RWPE2 (cell line): ENCODE data around the gene SLC25A1.
A peak's percentile ranks its signal among the peaks of the same experiment; 100 is the strongest.

Experiments used
- ATAC-seq: fragments of 200-7000 bp; cut with Tn5 transposase; 3 replicates; pipeline ENCODE4 v1.9.1; 2021; ENCODE audit warnings: low read depth
- DNase-seq: peaks from one replicate; pipeline ENCODE4 v3.0.0-alpha.2; 2020; ENCODE audit warnings: low spot score
- H3K27ac ChIP-seq: fragments of 450-650 bp; 2 replicates; pipeline ENCODE4 v1.5.1; 2017; ENCODE audit warnings: mild to moderate bottlenecking; ENCODE audit not compliant: poor library complexity, severe bottlenecking
- H3K27me3 ChIP-seq: fragments of 250-450 bp; sonication (Bioruptor Pico); 2 replicates; pipeline ENCODE4 v1.5.1; 2021; ENCODE audit warnings: mild to moderate bottlenecking, moderate library complexity; ENCODE audit not compliant: insufficient read depth, poor library complexity, severe bottlenecking
- H3K36me3 ChIP-seq: fragments of 250-450 bp; sonication (Bioruptor Pico); 2 replicates; pipeline ENCODE4 v1.5.1; 2020; ENCODE audit warnings: low read depth, mild to moderate bottlenecking, moderate library complexity
- H3K4me1 ChIP-seq: fragments of 250-450 bp; sonication (Bioruptor Pico); 2 replicates; pipeline ENCODE4 v1.5.1; 2021; ENCODE audit warnings: mild to moderate bottlenecking, moderate library complexity; ENCODE audit not compliant: insufficient read depth, poor library complexity, severe bottlenecking
- H3K4me3 ChIP-seq: fragments of 250-450 bp; sonication (Bioruptor Pico); 2 replicates; pipeline ENCODE4 v1.5.1; 2021; ENCODE audit warnings: mild to moderate bottlenecking, moderate library complexity; ENCODE audit not compliant: severe bottlenecking
- H3K9me3 ChIP-seq: fragments of 250-450 bp; sonication (Bioruptor Pico); 2 replicates; pipeline ENCODE4 v1.5.1; 2021; ENCODE audit warnings: mild to moderate bottlenecking, moderate library complexity; ENCODE audit not compliant: severe bottlenecking
- CTCF ChIP-seq: fragments of 450-650 bp; IDR thresholded peaks from one replicate; pipeline ENCODE4 v1.5.1; 2017; ENCODE audit warnings: mild to moderate bottlenecking, moderate library complexity; ENCODE audit not compliant: poor library complexity, severe bottlenecking

SLC25A1 gene

GRCh38 chr22:19218541-19219233 is 40.2 kb upstream of the SLC25A1 start:
- no peaks in the 10 kb centered on the region for H3K27me3 ChIP-seq
- ATAC-seq (peak; percentile 12; the same call in 1 of the 3 replicates), DNase-seq (no peak)
- H3K36me3 ChIP-seq = peaks cover 17% of the 10 kb centered on the region
- no peak overlapping the region for H3K4me3 ChIP-seq
- no peaks in the 10 kb centered on the region for H3K4me1 ChIP-seq
- no peak for TF ChIP-seq CTCF
- no peaks in the 10 kb centered on the region for H3K9me3 ChIP-seq
- H3K27ac ChIP-seq = no peak overlapping the region

GRCh38 chr22:19216579-19216978 is 38.0 kb upstream of the SLC25A1 start:
- ATAC-seq = no peak
- Histone ChIP-seq H3K27ac (no peak overlapping the region), H3K36me3 (peaks cover 11% of the 10 kb centered on the region), H3K9me3 (peaks cover 2% of the 10 kb centered on the region), H3K4me1 (no peaks in the 10 kb centered on the region), H3K4me3 (no peak overlapping the region), H3K27me3 (no peaks in the 10 kb centered on the region)
- DNase-seq = no peak
- no peak for TF ChIP-seq CTCF

DNA sequence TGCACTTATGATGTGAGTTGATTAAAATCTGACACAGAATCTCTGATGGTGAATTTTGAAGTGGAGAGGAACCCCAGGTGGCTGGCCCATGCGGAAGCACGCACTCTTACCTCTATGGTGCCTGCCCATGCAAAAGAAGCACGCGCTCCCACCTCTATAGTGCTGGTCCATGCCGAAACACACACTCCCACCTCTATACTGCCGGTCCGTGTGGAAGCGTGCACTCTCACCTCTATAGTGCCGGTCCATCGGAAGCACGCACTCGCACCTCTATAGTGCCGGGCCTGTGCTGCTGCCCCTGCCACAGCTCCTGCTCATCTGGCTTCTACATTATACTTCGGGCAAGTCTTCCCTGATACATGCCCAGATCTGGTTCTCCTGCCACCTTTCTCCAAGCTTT is 36.8 kb upstream of the SLC25A1 start:
- H3K27ac ChIP-seq = no peak overlapping the region
- DNase-seq (no peak), ATAC-seq (no peak)
- H3K4me3 ChIP-seq = no peak overlapping the region
- H3K36me3 ChIP-seq = 0 out of 2 replicates have a peak, but pooled peaks cover 4% of the 10 kb centered on the region
- H3K4me1 ChIP-seq = no peaks in the 10 kb centered on the region
- peaks cover 2% of the 10 kb centered on the region for H3K9me3 ChIP-seq
- no peak for TF ChIP-seq CTCF
- H3K27me3 ChIP-seq = no peaks in the 10 kb centered on the region

- no peak for ATAC-seq
- no peak overlapping the region for H3K4me3 ChIP-seq
- H3K27me3 ChIP-seq = no peaks in the 10 kb centered on the region
- no peak overlapping the region for H3K27ac ChIP-seq
- peaks cover 2% of the 10 kb centered on the region for H3K9me3 ChIP-seq
- no peaks in the 10 kb centered on the region for H3K4me1 ChIP-seq
- peaks cover under 1% of the 10 kb centered on the region; the same call in 1 of the 2 replicates for H3K36me3 ChIP-seq
- DNase-seq = no peak
- TF ChIP-seq CTCF = no peak
These were observed 35.5 kb upstream of the SLC25A1 start for GRCh38 chr22:19214078-19214473.

GRCh38 chr22:19213442-19214077 is 35.0 kb upstream of the SLC25A1 start:
- ATAC-seq (no peak), DNase-seq (no peak)
- TF ChIP-seq CTCF = no peak
- H3K27me3 ChIP-seq = no peaks in the 10 kb centered on the region
- H3K9me3 ChIP-seq = peaks cover 2% of the 10 kb centered on the region
- H3K27ac ChIP-seq = no peak overlapping the region
- peaks cover 6% of the 10 kb centered on the region for H3K36me3 ChIP-seq
- H3K4me3 ChIP-seq = no peak overlapping the region
- no peaks in the 10 kb centered on the region for H3K4me1 ChIP-seq
